Uterus (tissue), 4 donors: ENCODE measurements around the gene ECPAS. TPM values are rescaled to one million over a fixed set of nuclear protein-coding genes. Genes with fewer than 3 reads are reported as not detected.

ENCODE experiments used
- DNase-seq, 2 donors: peaks; one replicate each; pipeline ENCODE4 v3.0.0-alpha.2; 2019 to 2020
- H3K27ac ChIP-seq, 2 donors: fragments of 200-600 bp; sonication (generic); 1 replicate in 1 of 2; 2 replicates in 1 of 2; pipeline ENCODE4 v1.5.1; 2016 to 2018
- H3K27me3 ChIP-seq, 2 donors: fragments of 200-600 bp; sonication (generic); one replicate each; pipeline ENCODE4 v1.5.1; 2018 to 2019; ENCODE audit warnings: control low read depth in 1 of 2
- H3K36me3 ChIP-seq, 2 donors: fragments of 200-600 bp; sonication (generic); one replicate each; pipeline ENCODE4 v1.5.1; 2019; ENCODE audit warnings: control low read depth in 1 of 2
- H3K4me1 ChIP-seq, 2 donors: fragments of 200-600 bp; sonication (generic); one replicate each; pipeline ENCODE4 v1.5.1; 2018 to 2019; ENCODE audit warnings: control low read depth in 1 of 2
- H3K4me3 ChIP-seq, 2 donors: fragments of 200-600 bp; sonication (generic); 1 replicate in 1 of 2; 2 replicates in 1 of 2; pipeline ENCODE4 v1.5.1; 2018 to 2019; ENCODE audit warnings: mild to moderate bottlenecking in 1 of 2
- H3K9me3 ChIP-seq, 2 donors: fragments of 200-600 bp; sonication (generic); one replicate each; pipeline ENCODE4 v1.5.1; 2019; ENCODE audit warnings: control low read depth in 1 of 2
- CTCF ChIP-seq, 4 experiments: fragments of 200-600 bp in 2 of 4; fragments of 450-650 bp in 2 of 4; sonication (generic) in 2 of 4; IDR thresholded peaks; one replicate each; pipeline ENCODE4 v1.5.1; 2016 to 2019; ENCODE audit warnings: antibody characterized with exemption in 4 of 4, mild to moderate bottlenecking in 2 of 4, moderate library complexity in 1 of 4
- POLR2A ChIP-seq, 2 donors: fragments of 450-650 bp; IDR thresholded peaks; one replicate each; pipeline ENCODE4 v1.6.1; 2016; ENCODE audit warnings: antibody characterized with exemption in 2 of 2, mild to moderate bottlenecking in 1 of 2, moderate library complexity in 1 of 2
- intact Hi-C: fragments of 100-400 bp; cut with DNase I; formaldehyde crosslinking; loops from one replicate; pipeline ENCODE4 v1.15.1; 2023; ENCODE audit warnings: low total_unique reads
- total RNA-seq, 4 donors: library from RNA; depleted of rRNA in 3 of 4; stranded (reverse); fragments of >200 nt in 3 of 4; gene quantifications; one replicate each; pipeline versions ENCODE4 v1.1.0 to v1.2.4, GENCODE V29; 2014 to 2023
- donor health status: DM: yes; HTN: yes; CAD: no.

ECPAS gene
- total RNA-seq, 4 donors from 2014 or later: 56.1 to 115 (median 84.4) TPM

- DNase-seq: no peak
- TF ChIP-seq CTCF (IDR thresholded peaks at IDR 0.05) (no peak), POLR2A (IDR thresholded peaks at IDR 0.05) (no peak)
- Histone ChIP-seq H3K36me3 (no peaks in the 10 kb centered on the region), H3K27ac (no peak overlapping the region), H3K4me3 (no peak overlapping the region), H3K4me1 (no peaks in the 10 kb centered on the region), H3K27me3 (no peaks in the 10 kb centered on the region), H3K9me3 (peaks cover 0 to 17% of the 10 kb centered on the region in 2 donors)
- intact Hi-C loops: no loop called here
Observed at GRCh38 chr9:111400564-111400898, 83.7 kb downstream of the ECPAS start.

DNA sequence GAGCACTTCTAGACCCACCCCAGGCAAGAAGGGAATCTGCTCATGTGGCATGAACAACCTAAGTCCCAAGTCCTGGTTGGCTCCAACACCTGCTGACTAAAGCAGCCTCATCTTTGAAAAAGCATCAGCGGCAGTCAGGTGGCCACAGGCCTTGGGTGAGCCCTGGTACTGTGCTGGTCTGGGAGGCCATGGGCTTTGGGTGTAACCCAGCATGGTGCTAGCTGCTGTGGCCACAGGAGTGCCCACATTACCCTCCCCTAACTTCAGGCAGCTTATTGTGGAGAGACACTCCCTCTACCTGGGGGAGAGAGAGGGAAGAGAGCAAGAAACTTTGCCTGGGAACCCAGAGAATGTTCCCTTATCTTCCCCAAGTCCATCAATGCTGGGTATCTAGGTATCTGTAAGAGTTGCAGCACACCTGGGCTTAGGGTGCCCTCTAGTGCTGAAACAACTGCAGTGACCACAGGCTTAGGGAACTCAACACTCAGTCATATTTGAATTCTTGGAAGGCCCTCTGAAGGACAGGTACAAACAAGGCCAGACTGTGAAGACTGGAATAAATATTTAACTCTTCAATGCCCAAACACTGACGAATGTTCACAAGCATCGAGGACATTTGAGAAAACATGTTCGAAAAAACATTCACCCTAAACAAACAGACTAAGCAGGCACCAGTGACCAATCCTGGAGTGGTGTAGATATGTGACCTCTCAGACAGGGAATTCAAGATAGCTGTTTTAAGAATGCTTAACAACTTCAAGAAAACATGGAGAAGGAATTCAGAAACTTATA lies 84.2 kb downstream of the ECPAS start:
- Histone ChIP-seq H3K9me3 (peaks cover 0 to 17% of the 10 kb centered on the region in 2 donors), H3K27ac (no peak overlapping the region), H3K4me3 (no peak overlapping the region), H3K36me3 (no peaks in the 10 kb centered on the region), H3K27me3 (no peaks in the 10 kb centered on the region), H3K4me1 (no peaks in the 10 kb centered on the region)
- no peak for DNase-seq
- intact Hi-C loops: no loop called here
- no peak for TF ChIP-seq CTCF (IDR thresholded peaks at IDR 0.05)
- no peak for TF ChIP-seq POLR2A (IDR thresholded peaks at IDR 0.05)

GRCh38 chr9:111399211-111399739 lies 84.9 kb downstream of the ECPAS start:
- no peaks in the 10 kb centered on the region for H3K36me3 ChIP-seq
- intact Hi-C loops: no loop called here
- H3K27ac ChIP-seq: no peak overlapping the region
- TF ChIP-seq POLR2A (IDR thresholded peaks at IDR 0.05) (no peak), CTCF (IDR thresholded peaks at IDR 0.05) (no peak)
- H3K27me3 ChIP-seq: no peaks in the 10 kb centered on the region
- no peak overlapping the region for H3K4me3 ChIP-seq
- DNase-seq: no peak
- peaks cover 0 to 17% of the 10 kb centered on the region in 2 donors for H3K9me3 ChIP-seq
- no peaks in the 10 kb centered on the region for H3K4me1 ChIP-seq

DNA sequence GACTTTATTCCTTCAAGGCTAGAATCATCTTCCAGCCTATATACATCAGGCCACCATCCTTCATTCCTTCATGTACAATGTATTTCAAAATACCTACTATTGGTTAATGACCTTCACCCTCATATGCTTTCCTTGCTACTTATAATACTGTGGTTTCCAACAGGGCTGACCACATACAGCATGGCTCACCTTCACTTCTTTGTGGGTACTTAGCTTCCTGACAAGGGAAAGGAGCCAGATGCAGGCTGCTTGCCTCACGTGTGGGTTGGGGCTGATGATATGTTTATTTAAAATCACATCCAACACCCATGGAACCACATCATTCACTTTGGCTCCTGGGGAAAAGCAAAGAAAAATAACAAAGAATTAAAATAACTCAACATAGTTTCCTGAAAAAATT lies 90.2 kb downstream of the ECPAS start:
- intact Hi-C loops: no loop called here
- Histone ChIP-seq H3K4me3 (no peak overlapping the region), H3K36me3 (no peaks in the 10 kb centered on the region), H3K27me3 (no peaks in the 10 kb centered on the region), H3K27ac (no peak overlapping the region), H3K4me1 (no peaks in the 10 kb centered on the region), H3K9me3 (no peaks in the 10 kb centered on the region)
- DNase-seq: no peak
- TF ChIP-seq CTCF (IDR thresholded peaks at IDR 0.05) (no peak), POLR2A (IDR thresholded peaks at IDR 0.05) (no peak)

DNA sequence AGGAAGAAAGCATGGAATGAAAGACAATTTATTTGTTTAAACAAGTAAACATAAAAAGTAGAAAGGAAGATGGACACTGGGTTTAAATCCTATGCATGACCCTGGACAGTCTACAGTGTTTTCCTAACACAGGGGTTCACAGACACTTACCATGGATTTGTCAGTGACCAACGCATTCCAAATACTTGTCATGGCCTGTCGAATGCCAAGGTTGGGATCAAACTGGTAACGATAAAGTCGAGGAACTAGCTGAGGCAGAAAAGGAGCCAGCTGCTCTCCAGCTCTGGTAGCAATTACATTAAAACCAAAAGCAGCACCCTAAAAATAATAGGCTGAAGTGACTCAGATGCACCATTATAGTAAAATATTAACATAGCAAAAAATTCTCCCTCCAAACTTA lies 94.8 kb downstream of the ECPAS start:
- no peak for TF ChIP-seq CTCF (IDR thresholded peaks at IDR 0.05)
- TF ChIP-seq POLR2A (IDR thresholded peaks at IDR 0.05): no peak
- Histone ChIP-seq H3K36me3 (no peaks in the 10 kb centered on the region), H3K4me1 (no peaks in the 10 kb centered on the region), H3K9me3 (no peaks in the 10 kb centered on the region), H3K27me3 (no peaks in the 10 kb centered on the region), H3K4me3 (no peak overlapping the region), H3K27ac (no peak overlapping the region)
- no peak for DNase-seq
- intact Hi-C loops: no loop called here
